Adrenal gland (tissue), 5 donors: ENCODE data around the gene HELZ2.
"Not testable (repeated sequence)": the region's sequence is repeated elsewhere in the genome, so short reads cannot be mapped to it uniquely, and the experiment has no call there.

Experiments
- POLR2A ChIP-seq, 2 donors: fragments of 450-650 bp; IDR thresholded peaks; one replicate each; pipeline ENCODE4 v1.6.1; 2017; ENCODE audit warnings: antibody characterized with exemption in 2 of 2, mild to moderate bottlenecking in 2 of 2, moderate library complexity in 1 of 2
- TF ChIP-seq, protein P1 (sequence below), 6 experiments: fragments of 450-650 bp in 4 of 6; fragments of 200-600 bp in 2 of 6; sonication (generic) in 1 of 6; IDR thresholded peaks; 1 replicate in 5 of 6; 2 replicates in 1 of 6; pipeline versions ENCODE4 v1.5.1 to v1.8.0; 2016 to 2021; ENCODE audit warnings: antibody characterized with exemption in 6 of 6, mild to moderate bottlenecking in 2 of 6, moderate library complexity in 1 of 6
- donor health status: DM: no; HTN: no; CAD: no.

DNA sequence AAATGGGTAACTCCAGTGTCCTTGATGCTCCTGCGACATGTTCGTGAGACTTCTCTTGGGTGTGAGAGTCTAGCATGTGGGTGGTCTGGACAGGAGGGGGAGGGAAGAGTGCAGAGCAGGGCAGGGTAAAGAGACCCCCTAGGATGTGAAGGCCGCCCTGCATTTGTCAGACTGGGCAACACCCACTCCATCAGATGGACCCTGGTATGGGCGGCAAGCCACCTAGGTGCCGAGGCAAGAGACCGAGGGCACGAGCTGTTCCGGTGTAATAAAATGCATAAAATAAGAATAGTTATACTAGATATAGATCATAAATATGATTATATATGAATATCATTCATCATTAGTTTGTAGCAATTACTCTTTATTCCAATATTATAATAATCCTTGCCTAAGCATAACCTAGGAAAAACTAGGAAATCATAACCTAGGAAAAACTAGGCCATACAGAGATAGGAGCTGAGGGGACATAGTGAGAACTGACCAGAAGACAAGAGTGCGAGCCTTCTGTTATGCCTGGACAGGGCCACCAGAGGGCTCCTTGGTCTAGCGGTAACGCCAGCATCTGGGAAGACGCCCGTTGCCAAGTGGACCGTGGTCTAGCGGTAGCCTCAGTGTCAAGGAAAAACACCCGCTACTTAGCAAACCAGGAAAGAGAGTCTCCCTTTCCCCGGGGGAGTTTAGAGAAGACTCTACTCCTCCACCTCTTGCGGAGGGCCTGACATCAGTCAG is 40.0 kb upstream of the HELZ2 start:
- TF ChIP-seq, protein P1, sequence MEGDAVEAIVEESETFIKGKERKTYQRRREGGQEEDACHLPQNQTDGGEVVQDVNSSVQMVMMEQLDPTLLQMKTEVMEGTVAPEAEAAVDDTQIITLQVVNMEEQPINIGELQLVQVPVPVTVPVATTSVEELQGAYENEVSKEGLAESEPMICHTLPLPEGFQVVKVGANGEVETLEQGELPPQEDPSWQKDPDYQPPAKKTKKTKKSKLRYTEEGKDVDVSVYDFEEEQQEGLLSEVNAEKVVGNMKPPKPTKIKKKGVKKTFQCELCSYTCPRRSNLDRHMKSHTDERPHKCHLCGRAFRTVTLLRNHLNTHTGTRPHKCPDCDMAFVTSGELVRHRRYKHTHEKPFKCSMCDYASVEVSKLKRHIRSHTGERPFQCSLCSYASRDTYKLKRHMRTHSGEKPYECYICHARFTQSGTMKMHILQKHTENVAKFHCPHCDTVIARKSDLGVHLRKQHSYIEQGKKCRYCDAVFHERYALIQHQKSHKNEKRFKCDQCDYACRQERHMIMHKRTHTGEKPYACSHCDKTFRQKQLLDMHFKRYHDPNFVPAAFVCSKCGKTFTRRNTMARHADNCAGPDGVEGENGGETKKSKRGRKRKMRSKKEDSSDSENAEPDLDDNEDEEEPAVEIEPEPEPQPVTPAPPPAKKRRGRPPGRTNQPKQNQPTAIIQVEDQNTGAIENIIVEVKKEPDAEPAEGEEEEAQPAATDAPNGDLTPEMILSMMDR (IDR thresholded peaks at IDR 0.05), result peak; percentile 23 to 70 (median 38)
- TF ChIP-seq POLR2A (IDR thresholded peaks at IDR 0.05), result not testable (repeated sequence)
